Hepatocyte (in vitro differentiated cells): ENCODE data around the gene PAFAH1B1. TPM values are rescaled to one million over a fixed set of nuclear protein-coding genes. Genes with fewer than 3 reads are reported as not detected.

ENCODE experiments used
- DNase-seq: peaks from one replicate; pipeline ENCODE4 v3.0.0-alpha.2; 2016; ENCODE audit warnings: low spot score
- H2AFZ ChIP-seq: fragments of 200-600 bp; sonication (generic); 2 replicates; pipeline ENCODE4 v1.6.0; 2016; ENCODE audit warnings: antibody characterized with exemption, mild to moderate bottlenecking
- H3K27ac ChIP-seq: fragments of 200-600 bp; sonication (generic); 2 replicates; pipeline ENCODE4 v1.5.1; 2016; ENCODE audit warnings: mild to moderate bottlenecking
- H3K27me3 ChIP-seq: fragments of 200-600 bp; sonication (generic); 2 replicates; pipeline ENCODE4 v1.6.1; 2016
- H3K36me3 ChIP-seq: fragments of 200-600 bp; sonication (generic); replicated peaks from 2 replicates; pipeline ENCODE4 v1.5.1; 2016; ENCODE audit warnings: low read depth; ENCODE audit not compliant: insufficient read depth
- H3K4me1 ChIP-seq: fragments of 200-600 bp; sonication (generic); 2 replicates; pipeline ENCODE4 v1.5.1; 2016; ENCODE audit warnings: mild to moderate bottlenecking, moderate library complexity; ENCODE audit not compliant: insufficient read depth
- H3K4me2 ChIP-seq: fragments of 200-600 bp; sonication (generic); 2 replicates; pipeline ENCODE4 v1.6.0; 2016
- H3K4me3 ChIP-seq: fragments of 200-600 bp; sonication (generic); 2 replicates; pipeline ENCODE4 v1.5.1; 2016; ENCODE audit warnings: mild to moderate bottlenecking
- H3K79me2 ChIP-seq: fragments of 200-600 bp; sonication (generic); 2 replicates; pipeline ENCODE4 v1.6.0; 2017; ENCODE audit warnings: mild to moderate bottlenecking
- H3K9me2 ChIP-seq: fragments of 200-600 bp; sonication (generic); replicated peaks from 2 replicates; pipeline ENCODE4 v1.6.0; 2017; ENCODE audit warnings: mild to moderate bottlenecking; ENCODE audit not compliant: insufficient read depth
- H3K9me3 ChIP-seq: fragments of 200-600 bp; sonication (generic); 2 replicates; pipeline ENCODE4 v1.5.1; 2016; ENCODE audit warnings: low read depth, mild to moderate bottlenecking
- H4K20me1 ChIP-seq: fragments of 200-600 bp; sonication (generic); 2 replicates; pipeline ENCODE4 v1.6.0; 2016; ENCODE audit warnings: mild to moderate bottlenecking; ENCODE audit not compliant: insufficient read depth, poor library complexity, severe bottlenecking
- EZH2 ChIP-seq: fragments of 200-600 bp; sonication (generic); IDR thresholded peaks from 2 replicates; pipeline ENCODE4 v1.6.1; 2016; ENCODE audit warnings: antibody characterized with exemption, mild to moderate bottlenecking, borderline replicate concordance
- EZH2phosphoT487 ChIP-seq: fragments of 200-600 bp; sonication (generic); IDR thresholded peaks from one replicate; pipeline ENCODE4 v1.6.1; 2018; ENCODE audit warnings: antibody characterized with exemption, mild to moderate bottlenecking, low read depth, moderate library complexity; ENCODE audit not compliant: unreplicated experiment, severe bottlenecking
- WGBS: methylation state at CpG from one replicate; pipeline ENCODE4 v1.1.6; 2016; ENCODE audit warnings: low lambda C conversion rate; ENCODE audit errors: missing lambda C conversion rate; 5-methylcytosine and 5-hydroxymethylcytosine counted together
- polyA plus RNA-seq: library from polyadenylated mRNA; unstranded; fragments of >200 nt; fragmentation: Nextera tagmentation; extraction: Ambion mirVana; gene quantifications from 2 replicates; pipeline ENCODE4 v1.2.1, GENCODE V29; 2016
- total RNA-seq: library from RNA; depleted of rRNA; stranded (reverse); fragments of >200 nt; gene quantifications from 2 replicates; pipeline ENCODE4 v1.2.3, GENCODE V29; 2014
- TF ChIP-seq, protein P1 (sequence below): fragments of 200-600 bp; sonication (generic); IDR thresholded peaks from 2 replicates; pipeline ENCODE4 v1.5.1; 2016; ENCODE audit warnings: antibody characterized with exemption, mild to moderate bottlenecking; ENCODE audit not compliant: poor library complexity

Gene PAFAH1B1
- total and polyA plus RNA-seq, 2 experiments from 2014 or later, result 37.5 to 91.8 TPM

- Histone ChIP-seq H2AFZ (no peak overlapping the region), H3K4me2 (no peak overlapping the region), H3K27me3 (no peaks in the 10 kb centered on the region), H3K9me2 (no peaks in the 10 kb centered on the region), H3K4me1 (no peaks in the 10 kb centered on the region), H4K20me1 (no peaks in the 10 kb centered on the region), H3K9me3 (no peaks in the 10 kb centered on the region), H3K79me2 (no peaks in the 10 kb centered on the region), H3K4me3 (no peak overlapping the region), H3K36me3 (no peaks in the 10 kb centered on the region), H3K27ac (no peak overlapping the region)
- no peak for DNase-seq
- no peak for TF ChIP-seq EZH2
- TF ChIP-seq EZH2phosphoT487, result no peak
- TF ChIP-seq, protein P1, sequence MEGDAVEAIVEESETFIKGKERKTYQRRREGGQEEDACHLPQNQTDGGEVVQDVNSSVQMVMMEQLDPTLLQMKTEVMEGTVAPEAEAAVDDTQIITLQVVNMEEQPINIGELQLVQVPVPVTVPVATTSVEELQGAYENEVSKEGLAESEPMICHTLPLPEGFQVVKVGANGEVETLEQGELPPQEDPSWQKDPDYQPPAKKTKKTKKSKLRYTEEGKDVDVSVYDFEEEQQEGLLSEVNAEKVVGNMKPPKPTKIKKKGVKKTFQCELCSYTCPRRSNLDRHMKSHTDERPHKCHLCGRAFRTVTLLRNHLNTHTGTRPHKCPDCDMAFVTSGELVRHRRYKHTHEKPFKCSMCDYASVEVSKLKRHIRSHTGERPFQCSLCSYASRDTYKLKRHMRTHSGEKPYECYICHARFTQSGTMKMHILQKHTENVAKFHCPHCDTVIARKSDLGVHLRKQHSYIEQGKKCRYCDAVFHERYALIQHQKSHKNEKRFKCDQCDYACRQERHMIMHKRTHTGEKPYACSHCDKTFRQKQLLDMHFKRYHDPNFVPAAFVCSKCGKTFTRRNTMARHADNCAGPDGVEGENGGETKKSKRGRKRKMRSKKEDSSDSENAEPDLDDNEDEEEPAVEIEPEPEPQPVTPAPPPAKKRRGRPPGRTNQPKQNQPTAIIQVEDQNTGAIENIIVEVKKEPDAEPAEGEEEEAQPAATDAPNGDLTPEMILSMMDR, result no peak
- WGBS, result 96% methylated on average over 31 of the region's 42 CpGs
Observed at GRCh38 chr17:2694381-2695242, 101.2 kb downstream of the PAFAH1B1 start.

- H3K4me1 ChIP-seq, result no peaks in the 10 kb centered on the region
- no peaks in the 10 kb centered on the region for H3K27me3 ChIP-seq
- H3K4me2 ChIP-seq, result no peak overlapping the region
- H2AFZ ChIP-seq, result no peak overlapping the region
- no peak overlapping the region for H3K4me3 ChIP-seq
- H3K9me3 ChIP-seq, result no peaks in the 10 kb centered on the region
- no peaks in the 10 kb centered on the region for H4K20me1 ChIP-seq
- no peaks in the 10 kb centered on the region for H3K36me3 ChIP-seq
- WGBS, result 96% methylated on average over 25 of the region's 28 CpGs
- no peak for DNase-seq
- no peaks in the 10 kb centered on the region for H3K9me2 ChIP-seq
- TF ChIP-seq EZH2phosphoT487 (no peak), EZH2 (no peak)
- TF ChIP-seq, protein P1, result no peak
- H3K79me2 ChIP-seq, result no peaks in the 10 kb centered on the region
- H3K27ac ChIP-seq, result no peak overlapping the region
Observed at GRCh38 chr17:2695243-2695960, 101.9 kb downstream of the PAFAH1B1 start.

- H3K79me2 ChIP-seq, result no peaks in the 10 kb centered on the region
- WGBS, result 95% methylated on average over 35 of the region's 36 CpGs
- no peaks in the 10 kb centered on the region for H3K27me3 ChIP-seq
- no peak overlapping the region for H3K27ac ChIP-seq
- no peaks in the 10 kb centered on the region for H4K20me1 ChIP-seq
- no peaks in the 10 kb centered on the region for H3K9me2 ChIP-seq
- H3K9me3 ChIP-seq, result no peaks in the 10 kb centered on the region
- no peak for DNase-seq
- H3K4me3 ChIP-seq, result no peak overlapping the region
- no peaks in the 10 kb centered on the region for H3K36me3 ChIP-seq
- no peak overlapping the region for H2AFZ ChIP-seq
- H3K4me1 ChIP-seq, result no peaks in the 10 kb centered on the region
- H3K4me2 ChIP-seq, result no peak overlapping the region
- TF ChIP-seq EZH2 (no peak), EZH2phosphoT487 (no peak)
- TF ChIP-seq, protein P1, result no peak
Observed at GRCh38 chr17:2695961-2696760, 102.7 kb downstream of the PAFAH1B1 start.
